CD8-positive, alpha-beta memory T cell (primary cell): ENCODE data around the gene DNAJC6. TPM values are rescaled to one million over a fixed set of nuclear protein-coding genes. Genes with fewer than 3 reads are reported as not detected.
"Not testable (repeated sequence)": the region's sequence is repeated elsewhere in the genome, so short reads cannot be mapped to it uniquely, and the experiment has no call there.

Experiments used
- CTCF ChIA-PET: fragments of 350-600 bp; sonication (Branson Sonifier 250); formaldehyde crosslinking; loops from one replicate; lab custom pipeline; 2021; ENCODE audit warnings: antibody characterized with exemption; lab: Charles Lee
- POLR2A ChIA-PET: fragments of 350-600 bp; sonication (Branson Sonifier 250); formaldehyde crosslinking; loops from one replicate; lab custom pipeline; 2021; ENCODE audit warnings: antibody characterized with exemption; lab: Charles Lee
- DNase-seq, 5 donors: peaks; one replicate each; pipeline versions ENCODE4 v3.0.0 to v3.0.0-alpha.2; 2020 to 2022; ENCODE audit warnings: mixed read lengths in 1 of 5
- H3K27ac ChIP-seq: one replicate; pipeline ENCODE4 v1.7.0; 2013; ENCODE audit warnings: low read depth, mild to moderate bottlenecking, low read length, moderate library complexity
- H3K27me3 ChIP-seq: 2 replicates; pipeline ENCODE4 v1.7.0; 2013; ENCODE audit warnings: low read length, mild to moderate bottlenecking; ENCODE audit not compliant: insufficient read depth, poor library complexity, severe bottlenecking
- H3K36me3 ChIP-seq: 2 replicates; pipeline ENCODE4 v1.7.0; 2013; ENCODE audit warnings: mild to moderate bottlenecking, low read length, moderate library complexity; ENCODE audit not compliant: insufficient read depth
- H3K4me1 ChIP-seq: 2 replicates; pipeline ENCODE4 v1.7.0; 2013; ENCODE audit warnings: mild to moderate bottlenecking, low read length, moderate library complexity; ENCODE audit not compliant: insufficient read depth
- H3K4me3 ChIP-seq: 2 replicates; pipeline ENCODE4 v1.7.0; 2013; ENCODE audit warnings: mild to moderate bottlenecking, low read length
- H3K9me3 ChIP-seq: 2 replicates; pipeline ENCODE4 v1.7.0; 2013; ENCODE audit warnings: mild to moderate bottlenecking, low read length
- H3K27ac Mint-ChIP-seq, 8 donors: one replicate each; pipeline ENCODE4 v1.8.0; 2020 to 2021; ENCODE audit warnings: mixed read lengths in 8 of 8, mild to moderate bottlenecking in 6 of 8, inconsistent platforms in 3 of 8, moderate library complexity in 3 of 8
- H3K27me3 Mint-ChIP-seq, 2 donors: one replicate each; pipeline ENCODE4 v1.8.0; 2020 to 2021; ENCODE audit warnings: mixed read lengths in 2 of 2, mild to moderate bottlenecking in 1 of 2, moderate library complexity in 1 of 2
- H3K36me3 Mint-ChIP-seq, 3 donors: one replicate each; pipeline ENCODE4 v1.8.0; 2020 to 2021; ENCODE audit warnings: mixed read lengths in 3 of 3, inconsistent platforms in 1 of 3, mild to moderate bottlenecking in 1 of 3
- H3K4me1 Mint-ChIP-seq, 3 donors: one replicate each; pipeline ENCODE4 v1.8.0; 2020 to 2021; ENCODE audit warnings: mixed read lengths in 3 of 3, inconsistent platforms in 1 of 3, mild to moderate bottlenecking in 1 of 3
- H3K4me3 Mint-ChIP-seq, 7 donors: one replicate each; pipeline ENCODE4 v1.8.0; 2020 to 2021; ENCODE audit warnings: mixed read lengths in 7 of 7, mild to moderate bottlenecking in 6 of 7, moderate library complexity in 4 of 7, inconsistent platforms in 2 of 7
- H3K9me3 Mint-ChIP-seq, 5 donors: one replicate each; pipeline ENCODE4 v1.8.0; 2020 to 2022; ENCODE audit warnings: mixed read lengths in 5 of 5, mild to moderate bottlenecking in 3 of 5, moderate library complexity in 2 of 5, inconsistent platforms in 1 of 5
- polyA plus RNA-seq: library from polyadenylated mRNA; unstranded; fragments of 300-500 nt; fragmentation: Illumina TruSeq; gene quantifications from one replicate; pipeline ENCODE4 v1.2.3, GENCODE V29; 2021
- total RNA-seq, 2 experiments: library from RNA; stranded (reverse); gene quantifications; one replicate each; pipeline ENCODE4 v1.2.3, GENCODE V29; 2021

The DNAJC6 gene
- total and polyA plus RNA-seq, 3 experiments from 2014 or later: 1.0 to 5.6 (median 5.1) TPM

GRCh38 chr1:65368403-65368802 is 59.1 kb downstream of the DNAJC6 start:
- Histone ChIP-seq H3K4me3 (no peak overlapping the region), H3K4me1 (no peaks in the 10 kb centered on the region), H3K9me3 (no peaks in the 10 kb centered on the region), H3K36me3 (no peaks in the 10 kb centered on the region), H3K27me3 (no peaks in the 10 kb centered on the region), H3K27ac (no peak overlapping the region)
- ChIA-PET CTCF (no interaction called here), POLR2A (no interaction called here)
- Mint-ChIP-seq H3K27ac (no peak overlapping the region), H3K9me3 (no peaks in the 10 kb centered on the region), H3K27me3 (peaks cover 0 to 3% of the 10 kb centered on the region in 2 donors), H3K4me1 (no peaks in the 10 kb centered on the region), H3K4me3 (no peak overlapping the region), H3K36me3 (peaks cover 0 to 7% (median 0%) of the 10 kb centered on the region in 3 donors)
- no peak for DNase-seq

- ChIA-PET CTCF (no interaction called here), POLR2A (no interaction called here)
- Histone ChIP-seq H3K9me3 (no peaks in the 10 kb centered on the region), H3K27ac (no peak overlapping the region), H3K36me3 (no peaks in the 10 kb centered on the region), H3K27me3 (no peaks in the 10 kb centered on the region), H3K4me1 (no peaks in the 10 kb centered on the region), H3K4me3 (no peak overlapping the region)
- Mint-ChIP-seq H3K36me3 (peaks cover 0 to 10% (median 4%) of the 10 kb centered on the region in 3 donors), H3K4me3 (no peak overlapping the region), H3K9me3 (no peaks in the 10 kb centered on the region), H3K4me1 (no peaks in the 10 kb centered on the region), H3K27me3 (peaks cover 0 to 3% of the 10 kb centered on the region in 2 donors), H3K27ac (no peak overlapping the region)
- DNase-seq: no peak
Observed at GRCh38 chr1:65371544-65371943, 62.2 kb downstream of the DNAJC6 start.

- H3K4me1 Mint-ChIP-seq: no peaks in the 10 kb centered on the region
- peaks cover 0 to 10% (median 0%) of the 10 kb centered on the region in 3 donors for H3K36me3 Mint-ChIP-seq
- POLR2A ChIA-PET: no interaction called here
- H3K9me3 ChIP-seq: no peaks in the 10 kb centered on the region
- no peak overlapping the region for H3K4me3 Mint-ChIP-seq
- no peaks in the 10 kb centered on the region for H3K4me1 ChIP-seq
- H3K9me3 Mint-ChIP-seq: no peaks in the 10 kb centered on the region
- no peak for DNase-seq
- H3K27me3 ChIP-seq: no peaks in the 10 kb centered on the region
- H3K36me3 ChIP-seq: no peaks in the 10 kb centered on the region
- H3K27ac Mint-ChIP-seq: peak overlapping the region in 1 of 8 donors; percentile 21
- peaks cover 0 to 3% of the 10 kb centered on the region in 2 donors for H3K27me3 Mint-ChIP-seq
- H3K4me3 ChIP-seq: no peak overlapping the region
- no peak overlapping the region for H3K27ac ChIP-seq
- CTCF ChIA-PET: no interaction called here
Observed at GRCh38 chr1:65372557-65372956, 63.2 kb downstream of the DNAJC6 start.

- DNase-seq: no peak
- POLR2A ChIA-PET: no interaction called here
- Mint-ChIP-seq H3K4me1 (no peaks in the 10 kb centered on the region), H3K36me3 (peaks cover 5 to 29% (median 11%) of the 10 kb centered on the region in 3 donors), H3K27ac (no peak overlapping the region), H3K4me3 (no peak overlapping the region), H3K9me3 (peaks cover 0 to under 1% (median 0%) of the 10 kb centered on the region in 5 donors), H3K27me3 (no peaks in the 10 kb centered on the region)
- no peaks in the 10 kb centered on the region for H3K9me3 ChIP-seq
- H3K4me3 ChIP-seq: no peak overlapping the region
- H3K36me3 ChIP-seq: no peaks in the 10 kb centered on the region
- CTCF ChIA-PET: no interaction called here
- H3K27ac ChIP-seq: no peak overlapping the region
- H3K27me3 ChIP-seq: no peaks in the 10 kb centered on the region
- no peaks in the 10 kb centered on the region for H3K4me1 ChIP-seq
Observed at GRCh38 chr1:65377496-65378246, 68.3 kb downstream of the DNAJC6 start.

- no peaks in the 10 kb centered on the region for H3K27me3 Mint-ChIP-seq
- no peak overlapping the region for H3K27ac Mint-ChIP-seq
- H3K4me3 Mint-ChIP-seq: no peak overlapping the region
- H3K27me3 ChIP-seq: no peaks in the 10 kb centered on the region
- no peaks in the 10 kb centered on the region for H3K4me1 ChIP-seq
- H3K36me3 ChIP-seq: no peaks in the 10 kb centered on the region
- no peak overlapping the region for H3K27ac ChIP-seq
- ChIA-PET CTCF (no interaction called here), POLR2A (no interaction called here)
- H3K9me3 Mint-ChIP-seq: peaks cover 0 to 2% (median 0%) of the 10 kb centered on the region in 5 donors
- H3K36me3 Mint-ChIP-seq: peaks cover 5 to 32% (median 11%) of the 10 kb centered on the region in 3 donors
- no peak overlapping the region for H3K4me3 ChIP-seq
- no peaks in the 10 kb centered on the region for H3K9me3 ChIP-seq
- H3K4me1 Mint-ChIP-seq: no peaks in the 10 kb centered on the region
- DNase-seq: no peak
Observed at GRCh38 chr1:65378247-65378946, 69.1 kb downstream of the DNAJC6 start.

GRCh38 chr1:65384426-65384825 is 75.1 kb downstream of the DNAJC6 start:
- H3K36me3 ChIP-seq, DNase-seq, H3K27me3 Mint-ChIP-seq, H3K27ac Mint-ChIP-seq, H3K4me1 Mint-ChIP-seq, POLR2A ChIA-PET, H3K4me3 Mint-ChIP-seq, CTCF ChIA-PET, H3K27ac ChIP-seq, H3K4me3 ChIP-seq, H3K9me3 ChIP-seq, H3K4me1 ChIP-seq, H3K27me3 ChIP-seq, H3K9me3 Mint-ChIP-seq: not testable (repeated sequence)
- peaks cover 4 to 21% (median 16%) of the 10 kb centered on the region in 3 donors for H3K36me3 Mint-ChIP-seq

GRCh38 chr1:65386439-65386838 is 77.1 kb downstream of the DNAJC6 start:
- H3K27me3 ChIP-seq: no peaks in the 10 kb centered on the region
- DNase-seq: no peak
- no peak overlapping the region for H3K4me3 ChIP-seq
- Mint-ChIP-seq H3K27ac (no peak overlapping the region), H3K27me3 (no peaks in the 10 kb centered on the region), H3K9me3 (peaks cover 0 to 2% (median 0%) of the 10 kb centered on the region in 5 donors), H3K36me3 (peaks cover 1 to 21% (median 8%) of the 10 kb centered on the region in 3 donors), H3K4me1 (no peaks in the 10 kb centered on the region), H3K4me3 (no peak overlapping the region)
- H3K4me1 ChIP-seq: no peaks in the 10 kb centered on the region
- ChIA-PET POLR2A (no interaction called here), CTCF (no interaction called here)
- no peaks in the 10 kb centered on the region for H3K9me3 ChIP-seq
- H3K36me3 ChIP-seq: no peaks in the 10 kb centered on the region
- H3K27ac ChIP-seq: no peak overlapping the region

GRCh38 chr1:65387821-65388220 is 78.5 kb downstream of the DNAJC6 start:
- no peaks in the 10 kb centered on the region for H3K4me1 ChIP-seq
- H3K27ac ChIP-seq: no peak overlapping the region
- Mint-ChIP-seq H3K9me3 (no peaks in the 10 kb centered on the region), H3K27me3 (no peaks in the 10 kb centered on the region), H3K36me3 (peaks cover 1 to 20% (median 1%) of the 10 kb centered on the region in 3 donors), H3K27ac (no peak overlapping the region), H3K4me3 (no peak overlapping the region), H3K4me1 (no peaks in the 10 kb centered on the region)
- no peaks in the 10 kb centered on the region for H3K27me3 ChIP-seq
- H3K4me3 ChIP-seq: no peak overlapping the region
- DNase-seq: no peak
- ChIA-PET POLR2A (no interaction called here), CTCF (no interaction called here)
- H3K36me3 ChIP-seq: no peaks in the 10 kb centered on the region
- no peaks in the 10 kb centered on the region for H3K9me3 ChIP-seq
